B cell (primary cell): ENCODE data around the gene CASP12. TPM values are rescaled to one million over a fixed set of nuclear protein-coding genes. Genes with fewer than 3 reads are reported as not detected.
A peak's percentile ranks its signal among the peaks of the same experiment; 100 is the strongest.

Experiments used
- ATAC-seq: fragments of 200-7000 bp; cut with Tn5 transposase; one replicate; pipeline ENCODE4 v1.10.0; 2021; ENCODE audit warnings: low read depth, mild to moderate bottlenecking, moderate number of reproducible peaks, moderate library complexity
- CTCF ChIA-PET: fragments of 350-600 bp; sonication (Branson Sonifier 250); formaldehyde crosslinking; loops from one replicate; lab custom pipeline; 2021; ENCODE audit warnings: antibody characterized with exemption, inconsistent platforms; lab: Charles Lee
- POLR2A ChIA-PET: fragments of 350-600 bp; sonication (Branson Sonifier 250); formaldehyde crosslinking; loops from one replicate; lab custom pipeline; 2021; ENCODE audit warnings: antibody characterized with exemption; lab: Charles Lee
- DNase-seq: peaks from one replicate; pipeline ENCODE4 v3.0.0; 2013
- H2AFZ ChIP-seq: 2 replicates; pipeline ENCODE4 v1.6.1; 2012; ENCODE audit warnings: mild to moderate bottlenecking, low read depth, low read length; ENCODE audit not compliant: insufficient read depth, poor library complexity, severe bottlenecking
- H3K27ac ChIP-seq, 2 donors: 1 replicate in 1 of 2; 2 replicates in 1 of 2; pipeline ENCODE4 v1.5.1; 2012 to 2013; ENCODE audit warnings: low read length in 2 of 2, mild to moderate bottlenecking in 2 of 2, moderate library complexity in 1 of 2
- H3K27me3 ChIP-seq, 4 experiments: fragments of 200-600 bp in 1 of 4; sonication (generic) in 1 of 4; replicated peaks in 1 of 4; 1 replicate in 2 of 4; 2 replicates in 2 of 4; pipeline versions ENCODE4 v1.6.1 to v1.7.0; 2013 to 2016; ENCODE audit warnings: low read length in 3 of 4, mild to moderate bottlenecking in 2 of 4, mixed read lengths in 1 of 4, moderate library complexity in 1 of 4; ENCODE audit not compliant: insufficient read depth in 4 of 4, control insufficient read depth in 3 of 4; ENCODE audit errors: control extremely low read depth in 1 of 4
- H3K36me3 ChIP-seq, 2 experiments: replicated peaks in 1 of 2; 1 replicate in 1 of 2; 2 replicates in 1 of 2; pipeline versions ENCODE4 v1.6.1 to v1.7.1; 2013; ENCODE audit warnings: low read length in 1 of 2; ENCODE audit not compliant: insufficient read depth in 2 of 2, control insufficient read depth in 1 of 2; ENCODE audit errors: control extremely low read depth in 1 of 2, extremely low read depth in 1 of 2
- H3K4me1 ChIP-seq, 2 donors: fragments of 200-600 bp in 1 of 2; sonication (generic) in 1 of 2; 1 replicate in 1 of 2; 2 replicates in 1 of 2; pipeline versions ENCODE4 v1.5.1 to v1.6.1; 2013 to 2017; ENCODE audit warnings: low read length in 2 of 2; ENCODE audit not compliant: control insufficient read depth in 2 of 2, insufficient read depth in 2 of 2
- H3K4me2 ChIP-seq: replicated peaks from 2 replicates; pipeline ENCODE3; 2012; ENCODE audit warnings: mild to moderate bottlenecking, low read depth, low read length; ENCODE audit not compliant: poor library complexity, severe bottlenecking
- H3K4me3 ChIP-seq, 5 experiments: fragments of 200-600 bp in 1 of 5; sonication (generic) in 1 of 5; 1 replicate in 3 of 5; 2 replicates in 2 of 5; pipeline versions ENCODE4 v1.5.1 to v1.7.0; 2011 to 2016; ENCODE audit warnings: low read length in 4 of 5, mild to moderate bottlenecking in 4 of 5, low read depth in 2 of 5, control low read depth in 1 of 5, moderate library complexity in 1 of 5; ENCODE audit not compliant: insufficient read depth in 1 of 5; ENCODE audit errors: control extremely low read depth in 1 of 5, extremely low read depth in 1 of 5
- H3K79me2 ChIP-seq: fragments of 200-600 bp; sonication (generic); one replicate; pipeline ENCODE4 v1.6.0; 2016; ENCODE audit warnings: low read length; ENCODE audit not compliant: control insufficient read depth, insufficient read depth
- H3K9ac ChIP-seq: fragments of 200-600 bp; sonication (generic); 2 replicates; pipeline ENCODE4 v1.6.1; 2017; ENCODE audit warnings: mild to moderate bottlenecking, low read length, moderate library complexity
- H3K9me3 ChIP-seq, 3 donors: one replicate each; pipeline versions ENCODE4 v1.6.1 to v1.7.1; 2013; ENCODE audit warnings: low read length in 2 of 3; ENCODE audit not compliant: control insufficient read depth in 2 of 3, insufficient read depth in 1 of 3; ENCODE audit errors: control extremely low read depth in 1 of 3
- H4K20me1 ChIP-seq: 2 replicates; pipeline ENCODE4 v1.6.0; 2012; ENCODE audit warnings: mild to moderate bottlenecking, low read length; ENCODE audit not compliant: insufficient read depth, control insufficient read depth, poor library complexity, severe bottlenecking
- H3K27ac Mint-ChIP-seq: one replicate; pipeline ENCODE4 v1.8.0; 2021; ENCODE audit warnings: mixed read lengths
- H3K27me3 Mint-ChIP-seq: one replicate; pipeline ENCODE4 v1.8.0; 2021; ENCODE audit warnings: mixed read lengths
- H3K4me1 Mint-ChIP-seq: one replicate; pipeline ENCODE4 v1.8.0; 2021; ENCODE audit warnings: mixed read lengths
- H3K4me3 Mint-ChIP-seq: one replicate; pipeline ENCODE4 v1.8.0; 2021; ENCODE audit warnings: mixed read lengths
- H3K9me3 Mint-ChIP-seq: one replicate; pipeline ENCODE4 v1.8.0; 2022; ENCODE audit warnings: mixed read lengths; ENCODE audit not compliant: insufficient read depth
- CTCF ChIP-seq: fragments of 200-600 bp; IDR thresholded peaks from one replicate; pipeline ENCODE4 v1.8.0; 2022; ENCODE audit warnings: antibody characterized with exemption, mild to moderate bottlenecking
- EZH2 ChIP-seq: IDR thresholded peaks from 2 replicates; pipeline ENCODE4 v1.6.1; 2012; ENCODE audit warnings: borderline replicate concordance, low read depth, mild to moderate bottlenecking, moderate library complexity, low read length; ENCODE audit not compliant: insufficient read depth, poor library complexity, severe bottlenecking
- WGBS: methylation state at CpG from one replicate; pipeline ENCODE4 v1.1.5; 2013; ENCODE audit warnings: missing lambda C conversion rate; ENCODE audit not compliant: insufficient coverage; 5-methylcytosine and 5-hydroxymethylcytosine counted together
- intact Hi-C: fragments of 100-400 bp; cut with micrococcal nuclease; formaldehyde crosslinking; loops from one replicate; pipeline ENCODE4 v1.10.0; 2022
- polyA plus RNA-seq: library from polyadenylated mRNA; depleted of rRNA; stranded (reverse); fragments of >200 nt; gene quantifications from 2 replicates; pipeline ENCODE4 v1.2.3, GENCODE V29; 2012
- total RNA-seq, 2 donors: library from RNA; stranded (reverse); fragments of 120-200 nt in 1 of 2; gene quantifications; 1 replicate in 1 of 2; 2 replicates in 1 of 2; pipeline versions ENCODE4 v1.2.3 to v1.2.4, GENCODE V29; 2013 to 2022

Gene CASP12
- total and polyA plus RNA-seq, 2 donors (not counting 1 experiment from before 2014, with no cell fraction given), result 0.09 TPM; not detected in 1

GRCh38 chr11:104856607-104857006, 41.7 kb downstream of the CASP12 start:
- Mint-ChIP-seq H3K4me3 (no peak overlapping the region), H3K9me3 (no peaks in the 10 kb centered on the region), H3K4me1 (peaks cover 34% of the 10 kb centered on the region), H3K27ac (no peak overlapping the region), H3K27me3 (no peaks in the 10 kb centered on the region)
- Histone ChIP-seq H3K9ac (no peak overlapping the region), H3K4me3 (peak overlapping the region in 1 of 5 experiments; percentile 5), H3K4me1 (peaks cover 18 to 27% of the 10 kb centered on the region in 2 donors), H4K20me1 (no peaks in the 10 kb centered on the region), H3K4me2 (no peak overlapping the region), H3K27me3 (no peaks in the 10 kb centered on the region), H3K36me3 (no peaks in the 10 kb centered on the region), H3K79me2 (no peaks in the 10 kb centered on the region), H3K27ac (no peak overlapping the region), H2AFZ (no peak overlapping the region), H3K9me3 (no peaks in the 10 kb centered on the region)
- DNase-seq (no peak), ATAC-seq (no peak)
- ChIA-PET POLR2A (no interaction called here), CTCF (no interaction called here)
- intact Hi-C loops, result loop anchor here (10.0 kb wide), 1 partner anchor 58 kb away; no protein-coding TSS in a partner anchor
- TF ChIP-seq EZH2, result no peak
- no peak for TF ChIP-seq CTCF

DNA sequence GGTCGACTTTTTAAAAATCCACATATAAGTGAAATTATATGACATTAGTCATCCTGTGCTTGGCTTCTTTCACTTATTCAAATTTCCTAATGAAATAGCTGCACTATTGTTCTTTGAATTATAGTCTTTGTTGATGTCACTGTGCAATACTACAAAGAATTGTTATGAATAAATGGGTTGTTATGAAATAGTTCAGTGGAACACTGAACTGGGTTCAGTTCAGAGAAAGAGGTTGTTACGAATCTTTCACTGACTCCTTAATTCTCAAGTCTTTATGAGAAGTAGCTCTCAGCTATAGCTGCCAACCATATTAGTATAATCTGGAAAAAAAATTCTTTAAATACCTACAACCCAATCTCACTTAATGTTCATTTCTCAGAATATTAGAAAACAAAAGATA, 42.3 kb downstream of the CASP12 start:
- Histone ChIP-seq H3K79me2 (no peaks in the 10 kb centered on the region), H3K4me3 (no peak overlapping the region), H3K9me3 (no peaks in the 10 kb centered on the region), H3K27me3 (no peaks in the 10 kb centered on the region), H4K20me1 (no peaks in the 10 kb centered on the region), H3K9ac (no peak overlapping the region), H2AFZ (no peak overlapping the region), H3K4me1 (peaks cover 18 to 27% of the 10 kb centered on the region in 2 donors), H3K27ac (no peak overlapping the region), H3K36me3 (no peaks in the 10 kb centered on the region), H3K4me2 (no peak overlapping the region)
- H3K9me3 Mint-ChIP-seq, result no peaks in the 10 kb centered on the region
- DNase-seq, result no peak
- no peak overlapping the region for H3K4me3 Mint-ChIP-seq
- H3K27me3 Mint-ChIP-seq, result no peaks in the 10 kb centered on the region
- no peak for ATAC-seq
- intact Hi-C loops, result loop anchor here (10.0 kb wide), 1 partner anchor 59 kb away; no protein-coding TSS in a partner anchor
- TF ChIP-seq EZH2, result no peak
- TF ChIP-seq CTCF, result no peak
- no peak overlapping the region for H3K27ac Mint-ChIP-seq
- POLR2A ChIA-PET, result no interaction called here
- CTCF ChIA-PET, result no interaction called here
- H3K4me1 Mint-ChIP-seq, result peaks cover 34% of the 10 kb centered on the region
- no CpG with 5 or more reads among the region's 2 CpGs for WGBS
